Esophagus squamous epithelium (tissue), 5 donors: ENCODE measurements around the gene HSD17B12. TPM values are rescaled to one million over a fixed set of nuclear protein-coding genes. Genes with fewer than 3 reads are reported as not detected.

ENCODE experiments used
- DNase-seq: peaks from one replicate; lab custom pipeline; 2025; lab: John Stamatoyannopoulos, UW
- H3K27ac ChIP-seq, 4 donors: fragments of 200-600 bp; sonication (generic); one replicate each; pipeline ENCODE4 v1.5.1; 2016 to 2019; ENCODE audit warnings: mild to moderate bottlenecking in 1 of 4
- H3K27me3 ChIP-seq, 4 donors: fragments of 200-600 bp; sonication (generic); 1 replicate in 3 of 4; 2 replicates in 1 of 4; pipeline versions ENCODE4 v1.5.1 to v1.6.0; 2017 to 2021; ENCODE audit warnings: antibody characterized with exemption in 1 of 4
- H3K36me3 ChIP-seq, 3 donors: fragments of 200-600 bp; sonication (generic); one replicate each; pipeline ENCODE4 v1.5.1; 2016 to 2019
- H3K4me1 ChIP-seq, 3 donors: fragments of 200-600 bp; sonication (generic); one replicate each; pipeline ENCODE4 v1.5.1; 2017 to 2019
- H3K4me3 ChIP-seq, 4 donors: fragments of 200-600 bp; sonication (generic); 1 replicate in 3 of 4; 2 replicates in 1 of 4; pipeline ENCODE4 v1.5.1; 2016 to 2019; ENCODE audit warnings: mild to moderate bottlenecking in 2 of 4, moderate library complexity in 1 of 4
- H3K9me3 ChIP-seq, 3 donors: fragments of 200-600 bp; sonication (generic); one replicate each; pipeline ENCODE4 v1.5.1; 2016 to 2019
- CTCF ChIP-seq, 6 experiments: fragments of 450-650 bp in 4 of 6; fragments of 200-600 bp in 2 of 6; sonication (generic) in 2 of 6; IDR thresholded peaks; one replicate each; pipeline ENCODE4 v1.5.1; 2016 to 2019; ENCODE audit warnings: antibody characterized with exemption in 6 of 6, mild to moderate bottlenecking in 4 of 6, moderate library complexity in 4 of 6
- POLR2A ChIP-seq, 4 donors: fragments of 450-650 bp; IDR thresholded peaks; one replicate each; pipeline ENCODE4 v1.6.1; 2017; ENCODE audit warnings: antibody characterized with exemption in 4 of 4, mild to moderate bottlenecking in 4 of 4, moderate library complexity in 3 of 4
- WGBS, 2 donors: methylation state at CpG; one replicate each; pipeline ENCODE4 v1.1.5; 2018; 5-methylcytosine and 5-hydroxymethylcytosine counted together
- intact Hi-C: fragments of 100-400 bp; cut with DNase I; formaldehyde crosslinking; loops from one replicate; pipeline ENCODE4 v1.15.0; 2022
- total RNA-seq, 4 donors: library from RNA; depleted of rRNA; stranded (reverse); fragments of >200 nt; gene quantifications; one replicate each; pipeline ENCODE4 v1.1.0, GENCODE V29; 2016
- donor health status: DM: yes; HTN: yes; CAD: no.

The HSD17B12 gene
- total RNA-seq, 4 donors from 2014 or later = 26.1 to 83.6 (median 59.1) TPM

- WGBS, 2 donors = 29 to 38% methylated on average over 5 of the region's 5 CpGs
- no peak overlapping the region for H3K27ac ChIP-seq
These were observed 188.5 kb downstream of the HSD17B12 start for GRCh38 chr11:43868852-43869567.

GRCh38 chr11:43871051-43871450 lies 190.5 kb downstream of the HSD17B12 start:
- WGBS, 2 donors = 69 to 90% methylated on average over 2 of the region's 2 CpGs
- intact Hi-C loops = no loop called here
- DNase-seq = no peak

More at GRCh38 chr11:43868852-43869567, 188.5 kb downstream of the HSD17B12 start:
- Histone ChIP-seq H3K4me3 (no peak overlapping the region), H3K36me3 (no peaks in the 10 kb centered on the region), H3K9me3 (no peaks in the 10 kb centered on the region), H3K4me1 (no peaks in the 10 kb centered on the region), H3K27me3 (peaks cover 0 to 44% (median 2%) of the 10 kb centered on the region in 4 donors)
- no peak for TF ChIP-seq POLR2A (IDR thresholded peaks at IDR 0.05)
- TF ChIP-seq CTCF (IDR thresholded peaks at IDR 0.05) = no peak
- DNase-seq = no peak
- intact Hi-C loops = no loop called here

GRCh38 chr11:43872995-43873394 lies 192.5 kb downstream of the HSD17B12 start:
- H3K27ac ChIP-seq = no peak overlapping the region
- intact Hi-C loops = no loop called here
- WGBS, 2 donors = 61 to 68% methylated on average over 4 to 7 of the region's 7 CpGs
- TF ChIP-seq POLR2A (IDR thresholded peaks at IDR 0.05) (no peak), CTCF (IDR thresholded peaks at IDR 0.05) (no peak)
- no peaks in the 10 kb centered on the region for H3K36me3 ChIP-seq
- no peaks in the 10 kb centered on the region for H3K9me3 ChIP-seq
- peaks cover 0 to 83% (median 2%) of the 10 kb centered on the region in 4 donors for H3K27me3 ChIP-seq
- DNase-seq = no peak
- H3K4me3 ChIP-seq = no peak overlapping the region
- H3K4me1 ChIP-seq = no peaks in the 10 kb centered on the region

More at GRCh38 chr11:43871051-43871450, 190.5 kb downstream of the HSD17B12 start:
- Histone ChIP-seq H3K27ac (no peak overlapping the region), H3K4me3 (no peak overlapping the region), H3K36me3 (no peaks in the 10 kb centered on the region), H3K4me1 (no peaks in the 10 kb centered on the region), H3K27me3 (peaks cover 0 to 64% (median 2%) of the 10 kb centered on the region in 4 donors), H3K9me3 (no peaks in the 10 kb centered on the region)
- no peak for TF ChIP-seq POLR2A (IDR thresholded peaks at IDR 0.05)
- TF ChIP-seq CTCF (IDR thresholded peaks at IDR 0.05) = no peak

- TF ChIP-seq POLR2A (IDR thresholded peaks at IDR 0.05) (no peak), CTCF (IDR thresholded peaks at IDR 0.05) (no peak)
- Histone ChIP-seq H3K9me3 (no peaks in the 10 kb centered on the region), H3K4me1 (no peaks in the 10 kb centered on the region), H3K27ac (no peak overlapping the region), H3K36me3 (no peaks in the 10 kb centered on the region), H3K27me3 (peaks cover 0 to 93% (median 2%) of the 10 kb centered on the region in 4 donors), H3K4me3 (no peak overlapping the region)
- no peak for DNase-seq
- 68 to 72% methylated on average over 3 of the region's 3 CpGs for WGBS, 2 donors
- intact Hi-C loops = no loop called here
These were observed 193.5 kb downstream of the HSD17B12 start for GRCh38 chr11:43874078-43874477.

GRCh38 chr11:43874738-43875137 lies 194.2 kb downstream of the HSD17B12 start:
- H3K4me3 ChIP-seq = no peak overlapping the region
- no peak for DNase-seq
- no peaks in the 10 kb centered on the region for H3K36me3 ChIP-seq
- TF ChIP-seq CTCF (IDR thresholded peaks at IDR 0.05) (no peak), POLR2A (IDR thresholded peaks at IDR 0.05) (no peak)
- 38 to 50% methylated on average over 1 of the region's 1 CpG for WGBS, 2 donors
- H3K27me3 ChIP-seq = peaks cover 0 to 93% (median 2%) of the 10 kb centered on the region in 4 donors
- H3K9me3 ChIP-seq = no peaks in the 10 kb centered on the region
- H3K27ac ChIP-seq = no peak overlapping the region
- intact Hi-C loops = no loop called here
- H3K4me1 ChIP-seq = no peaks in the 10 kb centered on the region
